Gastroesophageal sphincter (tissue), 4 donors: ENCODE results near the gene VPS37C. TPM values are rescaled to one million over a fixed set of nuclear protein-coding genes. Genes with fewer than 3 reads are reported as not detected.
A peak's percentile ranks its signal among the peaks of the same experiment; 100 is the strongest.

Source experiments
- ATAC-seq: fragments of 150-250 bp; one replicate; pipeline ENCODE4 v1.9.1; 2016; ENCODE audit warnings: mild to moderate bottlenecking, moderate library complexity
- H3K27ac ChIP-seq, 4 donors: fragments of 200-600 bp; sonication (generic) in 3 of 4; 1 replicate in 3 of 4; 2 replicates in 1 of 4; pipeline ENCODE4 v1.5.1; 2016 to 2019
- H3K27me3 ChIP-seq: fragments of 200-600 bp; sonication (generic); one replicate; pipeline ENCODE4 v1.5.1; 2019
- H3K36me3 ChIP-seq, 2 donors: fragments of 200-600 bp; sonication (generic); one replicate each; pipeline ENCODE4 v1.5.1; 2019; ENCODE audit warnings: control low read depth in 1 of 2
- H3K4me1 ChIP-seq, 3 donors: fragments of 200-600 bp; sonication (generic); 1 replicate in 2 of 3; 2 replicates in 1 of 3; pipeline ENCODE4 v1.5.1; 2016 to 2019; ENCODE audit warnings: control low read depth in 2 of 3
- H3K4me3 ChIP-seq, 2 donors: fragments of 200-600 bp; sonication (generic); one replicate each; pipeline ENCODE4 v1.5.1; 2019; ENCODE audit warnings: mild to moderate bottlenecking in 1 of 2, moderate library complexity in 1 of 2
- H3K9me3 ChIP-seq, 3 donors: fragments of 200-600 bp; sonication (generic); one replicate each; pipeline ENCODE4 v1.5.1; 2017 to 2019; ENCODE audit warnings: control low read depth in 2 of 3
- CTCF ChIP-seq, 4 experiments: fragments of 200-600 bp in 2 of 4; fragments of 450-650 bp in 2 of 4; sonication (generic) in 1 of 4; IDR thresholded peaks; one replicate each; pipeline ENCODE4 v1.5.1; 2017 to 2019; ENCODE audit warnings: antibody characterized with exemption in 4 of 4, mild to moderate bottlenecking in 2 of 4, moderate library complexity in 2 of 4
- EP300 ChIP-seq: sonication (generic); formaldehyde crosslinking; IDR thresholded peaks from one replicate; pipeline ENCODE4 v1.6.1; 2017; ENCODE audit warnings: antibody characterized with exemption, mild to moderate bottlenecking
- POLR2A ChIP-seq, 2 donors: fragments of 450-650 bp; IDR thresholded peaks; one replicate each; pipeline ENCODE4 v1.6.1; 2017; ENCODE audit warnings: antibody characterized with exemption in 2 of 2, mild to moderate bottlenecking in 2 of 2, moderate library complexity in 1 of 2
- POLR2AphosphoS5 ChIP-seq: sonication (generic); formaldehyde crosslinking; IDR thresholded peaks from one replicate; pipeline ENCODE4 v1.6.1; 2017; ENCODE audit warnings: antibody characterized with exemption
- WGBS, 2 donors: methylation state at CpG; one replicate each; pipeline ENCODE4 v1.1.5; 2018; ENCODE audit warnings: low coverage in 1 of 2; 5-methylcytosine and 5-hydroxymethylcytosine counted together
- total RNA-seq, 4 donors: library from RNA; depleted of rRNA; stranded (reverse); fragments of >200 nt; gene quantifications; one replicate each; pipeline ENCODE4 v1.1.0, GENCODE V29; 2016

Gene VPS37C
- total RNA-seq, 4 donors from 2014 or later, result 19.1 to 41.9 (median 25.5) TPM

- Histone ChIP-seq H3K9me3 (no peaks in the 10 kb centered on the region), H3K27ac (peak overlapping the region in 1 of 4 donors; percentile 25), H3K36me3 (no peaks in the 10 kb centered on the region), H3K4me1 (peaks cover 0 to 28% (median 5%) of the 10 kb centered on the region in 3 donors), H3K4me3 (no peak overlapping the region), H3K27me3 (no peaks in the 10 kb centered on the region)
- 69 to 94% methylated on average over 4 to 13 of the region's 13 CpGs for WGBS, 2 donors
- ATAC-seq, result no peak
- no peak for TF ChIP-seq CTCF (IDR thresholded peaks at IDR 0.05)
- TF ChIP-seq POLR2A (IDR thresholded peaks at IDR 0.05), result no peak
- no peak for TF ChIP-seq POLR2AphosphoS5
- TF ChIP-seq EP300, result no peak
Observed at GRCh38 chr11:61163714-61164605, 2.7 kb upstream of the VPS37C start.

GRCh38 chr11:61163021-61163420, 1.8 kb upstream of the VPS37C start:
- Histone ChIP-seq H3K27ac (no peak overlapping the region), H3K36me3 (no peaks in the 10 kb centered on the region), H3K9me3 (no peaks in the 10 kb centered on the region), H3K4me1 (peaks cover 5 to 37% (median 8%) of the 10 kb centered on the region in 3 donors), H3K4me3 (no peak overlapping the region), H3K27me3 (no peaks in the 10 kb centered on the region)
- WGBS, 2 donors, result 83 to 89% methylated on average over 2 to 4 of the region's 4 CpGs
- ATAC-seq, result no peak
- no peak for TF ChIP-seq POLR2A (IDR thresholded peaks at IDR 0.05)
- no peak for TF ChIP-seq POLR2AphosphoS5
- TF ChIP-seq EP300, result no peak
- TF ChIP-seq CTCF (IDR thresholded peaks at IDR 0.05), result no peak

- Histone ChIP-seq H3K27me3 (no peaks in the 10 kb centered on the region), H3K36me3 (no peaks in the 10 kb centered on the region), H3K27ac (peak overlapping the region; percentile 80 to 99 (median 98)), H3K4me3 (peak overlapping the region; percentile 61 to 84), H3K4me1 (peaks cover 5 to 43% (median 8%) of the 10 kb centered on the region in 3 donors), H3K9me3 (no peaks in the 10 kb centered on the region)
- ATAC-seq, result no peak
- TF ChIP-seq POLR2AphosphoS5 (no peak), POLR2A (IDR thresholded peaks at IDR 0.05) (no peak), CTCF (IDR thresholded peaks at IDR 0.05) (no peak), EP300 (no peak)
- WGBS, 2 donors, result 46 to 71% methylated on average over 5 to 8 of the region's 8 CpGs
Observed at GRCh38 chr11:61162092-61162941, 1.1 kb upstream of the VPS37C start.

- 31 to 40% methylated on average over 7 to 8 of the region's 25 CpGs for WGBS, 2 donors
- ATAC-seq, result no peak
- peak overlapping the region; percentile 61 to 84 for H3K4me3 ChIP-seq
- no peaks in the 10 kb centered on the region for H3K9me3 ChIP-seq
- H3K36me3 ChIP-seq, result no peaks in the 10 kb centered on the region
- peak overlapping the region; percentile 80 to 99 (median 98) for H3K27ac ChIP-seq
- H3K27me3 ChIP-seq, result no peaks in the 10 kb centered on the region
- TF ChIP-seq EP300 (no peak), CTCF (IDR thresholded peaks at IDR 0.05) (no peak), POLR2A (IDR thresholded peaks at IDR 0.05) (no peak), POLR2AphosphoS5 (no peak)
- H3K4me1 ChIP-seq, result peaks cover 5 to 43% (median 8%) of the 10 kb centered on the region in 3 donors
Observed at GRCh38 chr11:61160487-61161189, 588 bp downstream of the VPS37C start.
